Measurements from ENCODE around the gene NEO1. TPM values are rescaled to one million over a fixed set of nuclear protein-coding genes. Genes with fewer than 3 reads are reported as not detected.

Gene NEO1
- polyA plus RNA-seq, 1 of the 3 experiments (the other 2 are of a cell fraction): 13.1 TPM

- Histone ChIP-seq H3K27ac (ENCODE audit: low read depth in 2 of 2, low read length in 1 of 2) (no peak overlapping the region), H3K27me3 (ENCODE audit: insufficient read depth) (no peaks in the 10 kb centered on the region), H3K9ac (no peak overlapping the region), H3K4me2 (no peak overlapping the region), H3K4me3 (ENCODE audit: low read depth in 2 of 2, low read length in 1 of 2) (no peak overlapping the region), H2AFZ (ENCODE audit: low read depth) (no peak overlapping the region), H3K4me1 (ENCODE audit: control insufficient read depth in 1 of 2, insufficient read depth in 2 of 2, low read depth in 1 of 2, low read length in 1 of 2) (no peaks in the 10 kb centered on the region; a peak in 1 of 4 replicates), H3K9me3 (no peaks in the 10 kb centered on the region), H3K79me2 (ENCODE audit: insufficient read depth) (no peaks in the 10 kb centered on the region), H3F3A (replicated peaks; ENCODE audit: insufficient read depth) (no peaks in the 10 kb centered on the region), H4K20me1 (ENCODE audit: insufficient read depth) (no peaks in the 10 kb centered on the region), H3K9me2 (no peaks in the 10 kb centered on the region), H3K36me3 (replicated peaks in 1 of 2; ENCODE audit: control insufficient read depth in 1 of 2, insufficient read depth in 2 of 2, low read length in 1 of 2) (peaks cover 0 to 4% of the 10 kb centered on the region in 2 experiments)
- TF ChIP-seq IRF3 (IDR thresholded peaks at IDR 0.05; ENCODE audit: low read depth, low read length) (no peak), RFX5 (IDR thresholded peaks at IDR 0.05; ENCODE audit: low read length) (no peak), NRF1 (IDR thresholded peaks at IDR 0.05; ENCODE audit: low read depth, low read length) (no peak), NFIC (IDR thresholded peaks at IDR 0.05; ENCODE audit: borderline replicate concordance) (no peak), FOSL2 (IDR thresholded peaks at IDR 0.05; ENCODE audit: borderline replicate concordance, low read depth) (no peak), TCF12 (IDR thresholded peaks at IDR 0.05) (no peak), REST (IDR thresholded peaks at IDR 0.05; ENCODE audit: low read depth, low read length) (no peak), PBX3 (IDR thresholded peaks at IDR 0.05) (no peak), FOXJ3 (CRISPR knock-in tag; IDR thresholded peaks at IDR 0.05) (no peak), EP300 (IDR thresholded peaks at IDR 0.05; ENCODE audit: borderline replicate concordance in 1 of 2, low read depth in 1 of 2, low read length in 1 of 2) (no peak), EZH2phosphoT487 (IDR thresholded peaks at IDR 0.05; ENCODE audit: borderline replicate concordance, low read depth) (no peak), CTCF (IDR thresholded peaks at IDR 0.05) (no peak), GATA2 (CRISPR knock-in tag; IDR thresholded peaks at IDR 0.05) (no peak), POLR2AphosphoS5 (IDR thresholded peaks at IDR 0.05; ENCODE audit: low read depth, low read length) (no peak), RXRA (IDR thresholded peaks at IDR 0.05; ENCODE audit: borderline replicate concordance, low read depth) (no peak)
- CTCF ChIA-PET: interaction anchor here (1.4 to 2.3 kb wide), 2 partner anchors 12 to 14 kb away, joined by 3 to 9 read pairs; no protein-coding TSS in a partner anchor
- POLR2A ChIA-PET: no interaction called here
- WGBS (ENCODE audit: low lambda C conversion rate): 94% methylated on average over 2 of the region's 2 CpGs
- DNase-seq: no peak
Observed at GRCh38 chr15:73116164-73116563, 63.9 kb downstream of the NEO1 start.
